ENCODE results near the gene PAXIP1.

GRCh38 chr7:154913638-154914307 lies 89.2 kb downstream of the PAXIP1 start:
- TF ChIP-seq POLR2A (IDR thresholded peaks at IDR 0.05), result no peak
- peak; percentile 55 to 82 (median 70) for TF ChIP-seq CTCF (IDR thresholded peaks at IDR 0.05)

Measured in ovary (tissue), 3 donors.